Stimulated activated CD8-positive, alpha-beta memory T cell treated with anti-CD3 and anti-CD28 coated beads, Interleukin-4, amount 100 ng/mL, for 48 hours (primary cell): ENCODE results near the gene METTL3.
A peak's percentile ranks its signal among the peaks of the same experiment; 100 is the strongest.
"Not testable (repeated sequence)": the region's sequence is repeated elsewhere in the genome, so short reads cannot be mapped to it uniquely, and the experiment has no call there.

Experiments
- DNase-seq: peaks from one replicate; pipeline ENCODE4 v3.0.0-alpha.2; 2020

Gene METTL3

DNA sequence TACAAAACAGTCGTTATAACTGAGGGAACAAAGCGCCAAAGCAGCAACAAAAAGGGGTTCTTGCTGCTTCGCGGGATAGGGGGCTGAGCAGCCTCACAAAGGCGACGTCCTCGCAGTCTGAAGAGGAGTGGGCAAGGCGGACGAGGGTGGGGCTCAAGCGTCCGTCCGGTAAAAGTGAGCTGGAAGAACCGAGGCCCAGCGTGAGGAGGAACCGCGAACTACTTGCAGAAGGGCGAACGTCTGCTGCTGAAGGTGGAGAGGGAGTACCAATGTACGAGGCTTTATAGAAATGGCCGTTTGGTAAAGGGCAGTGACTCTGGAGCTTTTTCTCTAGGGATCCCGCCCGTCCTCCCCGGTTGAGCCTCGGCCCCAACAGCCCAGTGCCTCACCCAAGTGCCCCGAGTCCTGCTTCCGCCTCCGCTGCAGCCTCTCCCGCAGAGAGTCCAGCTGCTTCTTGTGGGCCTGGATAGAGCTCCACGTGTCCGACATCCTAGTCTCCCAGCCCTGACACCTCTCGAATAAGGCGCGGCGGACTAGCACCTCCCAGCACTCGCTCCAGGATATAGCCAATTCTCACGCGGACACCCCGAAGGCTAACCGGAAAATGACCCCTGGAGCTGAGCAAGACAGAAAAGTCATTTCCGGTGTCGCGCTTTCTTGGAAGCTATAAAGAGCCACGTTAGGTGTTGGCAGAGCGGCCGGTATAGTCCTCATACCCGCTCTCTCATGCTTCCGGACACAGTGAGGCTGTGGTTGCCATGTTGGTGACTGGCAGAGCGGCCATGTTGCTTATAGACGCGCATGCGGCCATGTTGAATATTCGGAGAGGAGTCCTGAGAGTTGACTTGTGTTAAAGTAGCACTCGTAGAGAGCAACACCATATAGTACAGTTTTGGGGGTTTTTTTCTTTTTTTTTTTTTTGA, at the start of gene METTL3:
METTL3 (minus strand) TSS at position 606 of the 923 bp plus-strand sequence; CDS start at position 489, 117 bp downstream.
- DNase-seq = peak; percentile 92

DNA sequence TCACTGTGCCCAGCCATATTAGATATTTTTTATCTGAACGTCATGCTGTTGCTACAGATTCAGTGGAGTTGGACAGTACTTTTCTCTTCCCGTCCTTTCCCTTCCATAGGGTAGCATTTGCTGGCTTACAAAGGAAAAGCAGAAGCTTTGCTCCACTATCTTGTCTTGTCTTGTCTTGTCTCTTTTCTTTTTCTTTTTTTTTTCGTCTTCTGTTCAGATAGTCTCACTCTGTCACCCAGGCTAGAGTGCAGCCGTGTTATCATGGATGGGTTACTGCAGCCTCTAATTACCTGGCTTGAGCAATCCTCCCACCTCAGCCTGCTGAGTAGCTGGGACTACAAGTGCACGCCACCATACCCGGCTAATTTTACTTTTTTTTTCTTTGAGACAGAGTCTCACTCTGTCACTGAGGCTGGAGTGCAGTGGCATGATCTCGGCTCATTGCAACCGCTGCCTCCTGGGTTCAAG, 47.6 kb upstream of the METTL3 start:
- DNase-seq = no peak

GRCh38 chr14:21557084-21557901, 46.2 kb upstream of the METTL3 start:
- DNase-seq = peak; percentile 85

- DNase-seq = no peak
Observed at GRCh38 chr14:21556378-21557083, 45.4 kb upstream of the METTL3 start.

DNA sequence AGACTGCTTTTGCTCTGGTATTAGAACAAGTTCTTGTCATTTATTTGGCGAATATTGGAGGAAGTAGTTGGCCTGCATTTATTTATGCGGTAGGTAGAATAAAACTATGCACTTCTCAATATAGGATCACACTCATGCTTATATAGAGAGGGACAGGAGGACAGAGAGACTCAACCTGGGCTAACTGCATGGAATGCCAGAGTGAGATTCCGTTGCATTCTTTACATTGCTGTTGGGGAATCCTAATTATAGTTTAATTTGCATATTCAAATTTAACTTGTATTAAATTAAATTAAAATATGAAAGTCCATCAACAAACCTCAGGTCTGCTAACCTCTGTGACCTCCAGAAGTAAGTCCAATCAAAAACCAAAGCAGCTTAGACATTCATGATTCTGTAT, 42.1 kb upstream of the METTL3 start:
- no peak for DNase-seq

DNA sequence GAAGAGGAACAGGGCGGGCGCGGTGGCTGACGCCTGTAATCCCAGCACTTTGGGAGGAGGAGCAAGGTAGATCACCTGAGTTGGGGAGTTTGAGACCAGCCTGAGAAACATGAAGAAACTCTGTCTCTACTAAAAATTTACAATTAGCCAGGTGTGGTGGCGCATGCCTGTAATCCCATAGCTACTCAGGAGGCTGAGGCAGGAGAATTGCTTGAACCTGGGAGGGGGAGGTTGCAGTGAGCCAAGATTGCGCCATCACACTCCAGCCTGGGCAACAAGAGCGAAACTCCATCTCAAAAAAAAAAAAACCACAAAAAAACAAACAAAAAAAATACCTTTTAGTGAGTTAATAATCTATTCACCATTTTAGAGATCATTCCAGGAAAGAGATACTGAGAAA, 33.4 kb upstream of the METTL3 start:
- not testable (repeated sequence) for DNase-seq

DNA sequence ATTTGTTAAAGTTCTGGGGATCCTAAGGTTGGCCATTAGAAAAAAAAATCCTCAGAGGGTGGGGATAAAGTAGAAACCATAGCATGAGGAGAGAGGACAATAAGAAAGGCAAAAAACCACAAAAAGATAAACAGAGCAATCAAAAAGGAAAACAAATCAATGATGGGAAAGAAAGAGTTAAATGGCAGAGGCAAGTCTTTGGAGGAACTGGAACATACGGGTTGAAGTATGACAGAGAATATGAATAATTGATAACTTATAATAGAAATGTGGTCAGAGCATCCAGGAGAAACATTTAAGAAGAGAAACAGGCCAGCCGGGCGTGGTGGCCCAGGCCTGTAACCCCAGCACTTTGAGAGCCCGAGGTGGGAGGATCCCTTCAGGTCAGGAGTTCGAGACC, 32.8 kb upstream of the METTL3 start:
- no peak for DNase-seq

DNA sequence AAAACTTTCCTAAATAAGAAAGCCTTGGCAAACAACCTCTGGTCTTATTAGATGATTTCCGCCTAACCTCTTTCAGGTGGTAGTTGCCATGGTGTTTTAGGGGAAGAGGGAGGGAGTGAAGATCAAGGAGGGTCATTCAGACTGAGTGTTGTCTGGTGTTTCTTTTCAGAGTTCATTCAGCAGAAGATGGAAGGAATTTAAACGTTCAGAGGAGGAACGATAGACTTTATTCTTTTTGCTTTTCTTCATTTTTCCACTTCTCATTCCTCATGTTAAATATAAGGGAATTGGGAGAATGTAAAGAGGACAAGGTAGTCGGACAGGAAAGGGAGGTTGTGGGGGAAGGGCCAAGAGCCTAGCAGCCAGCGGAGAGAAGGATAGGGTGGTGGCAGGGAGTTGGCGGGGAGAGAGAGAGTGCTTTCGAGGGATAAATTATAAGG, 32.4 kb upstream of the METTL3 start:
- DNase-seq = no peak

DNA sequence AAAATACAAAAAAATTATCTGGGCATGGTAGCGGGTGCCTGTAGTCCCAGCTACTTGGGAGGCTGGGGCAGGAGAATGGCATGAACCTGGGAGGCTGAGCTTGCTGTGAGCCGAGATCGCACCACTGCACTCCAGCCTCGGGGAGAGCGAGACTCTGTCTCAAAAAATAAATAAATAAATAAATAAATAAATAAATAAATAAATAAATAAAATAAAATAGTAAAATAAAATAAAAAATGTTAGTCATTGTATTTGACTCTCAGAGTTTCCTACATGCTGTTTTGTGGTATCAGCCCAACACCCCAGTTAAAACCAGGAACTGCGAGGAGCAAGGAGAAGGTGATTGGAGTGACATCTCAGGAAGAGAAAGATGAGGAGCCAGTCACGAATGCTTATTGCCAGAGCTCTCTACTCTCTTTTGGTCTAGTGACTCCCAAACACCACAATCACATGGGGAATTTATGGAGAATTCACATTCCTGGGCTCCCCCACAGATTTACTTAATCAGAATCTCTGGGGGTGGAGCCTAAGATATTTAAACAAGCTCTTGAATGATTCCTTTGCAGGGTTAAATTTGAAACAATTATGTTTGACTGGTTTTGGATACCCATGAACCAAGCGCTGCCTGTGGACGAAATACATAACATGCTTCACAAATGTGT, 30.4 kb upstream of the METTL3 start:
- no peak for DNase-seq

GRCh38 chr14:21539189-21539940, 28.2 kb upstream of the METTL3 start:
- DNase-seq = no peak

DNA sequence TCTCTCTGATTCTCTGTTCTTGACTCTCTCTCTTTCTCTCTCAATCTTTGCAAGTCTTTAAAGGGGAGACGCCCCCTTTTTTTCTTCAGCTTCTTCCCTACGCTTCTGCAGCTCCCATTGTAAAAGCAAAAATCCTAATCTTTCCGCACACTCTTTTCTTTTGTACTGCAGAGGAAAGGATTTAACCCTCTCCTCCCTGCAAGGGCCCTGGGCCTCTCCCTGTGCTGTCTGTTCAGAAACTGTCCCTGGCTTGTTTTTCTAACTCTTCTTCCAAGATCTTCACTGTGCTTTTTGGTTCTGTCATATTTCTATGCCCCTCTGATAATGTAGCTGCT, 25.9 kb upstream of the METTL3 start:
- DNase-seq = no peak

DNA sequence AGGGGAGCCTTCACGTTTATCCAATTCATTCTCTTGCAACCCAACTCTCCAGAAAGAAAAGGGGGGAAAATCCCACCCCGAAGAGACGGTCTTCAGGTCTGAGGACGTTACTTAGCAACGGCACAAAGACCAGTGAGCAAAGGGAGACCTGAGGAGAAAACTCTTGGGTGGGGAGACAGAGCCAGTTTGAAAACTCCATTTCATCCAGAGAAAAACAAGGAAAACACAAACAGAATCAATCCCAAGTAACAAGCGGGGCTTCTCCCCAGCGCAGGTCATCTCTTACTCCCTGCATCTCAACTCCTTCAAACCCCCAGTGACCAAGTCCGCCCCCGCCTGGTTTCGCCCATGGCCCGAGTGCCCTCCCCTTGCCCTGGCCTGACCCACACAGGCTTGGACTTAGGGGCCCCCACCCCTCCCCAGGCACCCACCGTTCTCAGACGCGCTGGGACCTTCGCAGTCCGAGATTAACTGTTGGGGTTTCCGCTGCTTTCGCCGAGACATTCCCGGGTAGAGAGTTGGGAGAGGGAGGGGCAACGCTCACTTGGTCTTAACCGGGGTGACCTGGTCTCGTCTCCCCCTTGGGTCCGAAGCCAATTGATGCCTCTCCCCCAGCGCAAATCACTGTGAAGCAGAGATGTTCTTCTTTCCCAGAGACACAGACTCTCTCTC, 25.4 kb upstream of the METTL3 start:
- DNase-seq = no peak

DNA sequence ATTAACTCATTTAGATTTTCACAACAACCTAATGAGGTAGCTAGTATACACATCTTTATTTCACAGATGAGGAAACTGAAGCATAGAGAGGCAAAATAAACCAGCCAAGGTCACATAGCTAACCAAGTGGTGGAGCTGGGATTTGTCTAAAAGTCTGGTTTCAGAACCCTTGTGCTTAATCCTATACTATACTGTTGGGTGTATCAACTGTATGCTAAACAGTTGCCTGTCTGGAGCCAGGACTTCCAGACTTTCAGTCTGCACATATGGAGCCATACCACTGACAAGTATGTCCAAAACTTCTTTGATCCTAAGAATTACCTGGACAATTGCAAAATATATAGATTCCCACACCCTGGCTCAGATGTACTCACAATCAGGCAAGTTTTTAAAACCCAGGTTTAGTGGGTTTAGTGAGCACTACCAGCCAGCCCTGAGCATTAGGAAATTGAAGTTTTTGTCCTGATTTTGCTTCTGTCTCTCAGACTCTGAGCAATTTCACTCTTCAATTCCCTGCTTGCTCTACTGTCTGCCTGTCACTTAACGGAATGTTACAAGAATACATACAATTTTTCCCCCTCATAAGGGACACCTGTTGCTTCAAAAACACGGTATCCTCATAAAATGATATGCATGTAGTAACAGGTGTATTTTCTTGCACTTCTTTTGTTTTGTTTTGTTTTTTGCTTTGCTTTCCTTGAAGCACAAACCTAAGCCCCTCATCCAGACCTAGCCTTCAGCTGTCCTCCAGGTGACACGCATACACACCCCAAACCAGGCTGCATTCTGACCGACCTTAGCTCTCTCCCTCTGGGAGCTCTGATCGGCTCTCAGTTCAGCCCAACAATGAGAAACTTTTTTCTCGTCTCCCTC, 24.6 kb upstream of the METTL3 start:
- DNase-seq = no peak

DNA sequence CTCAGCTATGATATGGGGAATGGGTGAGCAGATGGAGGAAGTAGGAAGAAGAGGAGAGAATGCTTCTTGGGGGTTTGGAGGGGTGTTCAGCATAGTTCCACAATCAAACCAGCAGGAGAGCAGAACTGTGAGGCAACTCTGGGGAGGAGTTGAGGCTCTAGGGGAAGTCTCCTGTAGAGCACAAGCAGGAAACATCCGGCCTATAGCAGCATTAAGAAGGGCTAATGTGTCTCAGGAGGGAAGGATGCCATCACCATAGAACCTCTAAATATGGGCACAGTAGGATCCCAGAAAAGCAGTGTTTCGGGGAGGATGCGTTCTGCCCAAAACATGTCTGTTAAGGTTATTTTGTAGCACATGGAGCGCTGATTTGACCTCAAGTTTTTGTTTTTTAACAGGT, 23.4 kb upstream of the METTL3 start:
- no peak for DNase-seq

DNA sequence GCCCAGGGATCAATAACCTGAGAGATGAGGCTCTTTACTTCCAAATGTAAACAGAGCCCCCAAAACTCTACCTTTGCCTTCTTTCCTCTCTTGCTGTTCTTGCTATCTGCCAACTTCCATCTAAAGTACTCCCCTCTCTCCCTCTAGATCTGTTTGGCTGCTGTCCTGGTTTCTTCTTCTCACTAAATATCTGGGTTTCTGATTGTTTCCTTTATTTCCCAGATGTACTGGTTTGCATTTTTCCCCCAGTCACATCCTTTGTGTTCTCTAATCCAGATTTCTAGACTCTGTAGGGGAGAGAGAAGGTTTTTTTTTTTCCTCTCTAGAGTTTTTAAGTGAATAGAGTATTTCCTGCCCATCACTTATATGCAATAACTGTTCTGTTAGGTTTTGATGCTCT, 22.2 kb upstream of the METTL3 start:
- no peak for DNase-seq

DNA sequence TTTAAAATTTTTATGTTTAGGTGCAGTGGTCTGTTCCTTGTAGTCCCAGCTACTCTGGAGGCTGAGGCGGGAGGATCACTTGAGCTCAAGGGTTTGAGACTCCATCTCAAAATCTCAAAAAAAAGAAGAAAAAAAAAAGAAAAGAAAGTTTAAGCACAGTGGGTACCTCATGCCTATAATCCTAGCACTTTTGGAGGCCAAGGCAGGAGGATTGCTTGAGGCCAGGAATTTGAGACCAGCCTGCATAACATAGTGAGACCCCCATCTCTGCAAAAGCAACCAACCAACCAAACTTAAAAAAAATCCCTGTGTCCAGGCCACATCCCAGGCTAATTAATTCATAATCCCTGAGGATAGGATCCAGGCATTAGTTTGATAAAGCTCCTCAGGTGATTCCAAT, 18.4 kb upstream of the METTL3 start:
- DNase-seq = no peak

- no peak for DNase-seq
Observed at GRCh38 chr14:21528381-21529348, 17.5 kb upstream of the METTL3 start.

GRCh38 chr14:21527318-21527679, 16.2 kb upstream of the METTL3 start:
- DNase-seq = no peak

- DNase-seq = no peak
Observed at GRCh38 chr14:21526672-21527317, 15.7 kb upstream of the METTL3 start.
